Hepatic stellate cell (primary cell): Measurements from ENCODE around the gene SPAM1.
A peak's percentile ranks its signal among the peaks of the same experiment; 100 is the strongest.
"Not testable (repeated sequence)": the region's sequence is repeated elsewhere in the genome, so short reads cannot be mapped to it uniquely, and the experiment has no call there.

Experiments used
- DNase-seq: peaks from one replicate; pipeline ENCODE4 v3.0.0; 2011; ENCODE audit warnings: low spot score

SPAM1 gene, protein sequence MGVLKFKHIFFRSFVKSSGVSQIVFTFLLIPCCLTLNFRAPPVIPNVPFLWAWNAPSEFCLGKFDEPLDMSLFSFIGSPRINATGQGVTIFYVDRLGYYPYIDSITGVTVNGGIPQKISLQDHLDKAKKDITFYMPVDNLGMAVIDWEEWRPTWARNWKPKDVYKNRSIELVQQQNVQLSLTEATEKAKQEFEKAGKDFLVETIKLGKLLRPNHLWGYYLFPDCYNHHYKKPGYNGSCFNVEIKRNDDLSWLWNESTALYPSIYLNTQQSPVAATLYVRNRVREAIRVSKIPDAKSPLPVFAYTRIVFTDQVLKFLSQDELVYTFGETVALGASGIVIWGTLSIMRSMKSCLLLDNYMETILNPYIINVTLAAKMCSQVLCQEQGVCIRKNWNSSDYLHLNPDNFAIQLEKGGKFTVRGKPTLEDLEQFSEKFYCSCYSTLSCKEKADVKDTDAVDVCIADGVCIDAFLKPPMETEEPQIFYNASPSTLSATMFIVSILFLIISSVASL

GRCh38 chr7:123924941-123925340, at the start of gene SPAM1:
SPAM1 (plus strand) TSS chr7:123925241; CDS start chr7:123953571, 28,330 bp downstream.
- DNase-seq = no peak

- DNase-seq = no peak
Measured at GRCh38 chr7:123876557-123877256, 48.3 kb upstream of the SPAM1 start.

GRCh38 chr7:123879628-123880027, 45.4 kb upstream of the SPAM1 start:
- DNase-seq = no peak

DNA sequence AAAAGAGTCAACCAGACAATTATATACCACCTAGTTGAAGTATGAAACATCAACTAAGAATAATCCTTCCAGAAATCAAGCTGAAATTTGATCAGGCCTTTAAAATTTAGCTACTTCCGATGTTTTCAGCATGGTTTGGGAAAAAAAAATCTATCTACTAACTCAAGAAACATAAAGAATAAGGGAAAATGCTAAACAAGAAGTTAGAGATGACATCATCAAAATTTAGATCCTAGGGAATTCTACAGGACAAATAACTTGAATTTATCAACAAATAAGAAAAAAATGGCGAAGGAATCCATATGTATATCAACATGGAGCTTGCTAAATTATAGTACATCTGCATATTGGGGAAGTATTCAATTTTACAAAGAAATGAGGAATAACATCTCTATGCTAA, 43.7 kb upstream of the SPAM1 start:
- DNase-seq = no peak

DNA sequence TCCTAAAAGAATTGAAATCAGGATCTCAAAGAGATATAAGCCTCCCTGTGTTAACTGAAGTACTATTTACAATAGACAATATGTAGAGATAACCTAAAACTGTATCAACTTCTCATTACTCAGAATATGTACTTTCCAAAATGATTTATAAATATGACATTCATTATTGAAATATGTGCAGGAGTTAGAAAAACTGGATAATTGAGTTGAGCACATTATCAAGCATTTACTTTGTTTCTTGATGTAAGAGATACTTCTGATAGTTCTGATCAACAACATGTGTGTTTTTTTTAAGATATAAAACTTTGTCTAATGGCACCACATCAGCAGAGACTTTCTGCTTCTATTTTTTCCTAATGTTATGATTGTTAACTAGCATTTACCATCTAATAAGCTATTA, 41.9 kb upstream of the SPAM1 start:
- no peak for DNase-seq

DNA sequence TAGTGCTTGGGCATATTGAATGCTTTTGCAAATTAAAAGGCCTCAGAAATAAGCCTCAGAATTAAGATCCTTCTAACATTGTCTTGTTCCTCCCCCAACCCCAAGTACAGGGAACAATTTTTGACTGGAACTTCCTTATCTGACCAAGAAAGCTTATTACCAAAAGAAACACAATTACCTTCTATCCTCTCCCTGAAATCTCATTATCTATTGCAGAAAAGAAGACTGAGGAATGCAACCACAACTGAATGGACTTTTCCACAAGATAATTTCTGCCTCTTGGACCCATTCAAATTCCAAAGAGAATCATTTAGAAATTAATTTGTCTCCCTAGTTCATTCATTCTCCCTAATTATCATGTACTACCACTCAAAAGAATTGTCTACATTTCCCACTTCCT, 36.8 kb upstream of the SPAM1 start:
- no peak for DNase-seq

GRCh38 chr7:123894753-123895152, 30.3 kb upstream of the SPAM1 start:
- DNase-seq = not testable (repeated sequence)

- DNase-seq = no peak
Measured at GRCh38 chr7:123901101-123901500, 23.9 kb upstream of the SPAM1 start.

DNA sequence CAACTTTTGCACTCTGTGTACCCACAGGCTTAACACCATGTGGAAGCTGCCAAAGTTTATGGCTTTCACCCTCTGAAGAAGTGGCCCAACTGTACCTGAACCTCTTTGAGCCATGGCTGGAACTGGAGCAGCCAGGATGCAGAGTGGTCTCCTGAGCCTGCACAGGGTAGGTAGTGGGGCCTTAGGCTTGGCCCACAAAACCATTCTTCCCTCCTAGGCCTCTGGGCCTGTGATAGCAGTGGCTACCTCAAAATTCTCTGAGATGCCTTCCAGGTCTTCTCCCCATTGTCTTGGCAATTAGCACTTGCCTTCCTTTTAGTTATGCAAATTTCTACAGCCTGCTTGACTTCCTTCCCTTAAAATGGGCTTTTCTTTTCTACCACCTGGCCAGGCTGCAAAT, 19.3 kb upstream of the SPAM1 start:
- no peak for DNase-seq

GRCh38 chr7:123916240-123916724, 8.8 kb upstream of the SPAM1 start:
- peak; percentile 11 for DNase-seq

DNA sequence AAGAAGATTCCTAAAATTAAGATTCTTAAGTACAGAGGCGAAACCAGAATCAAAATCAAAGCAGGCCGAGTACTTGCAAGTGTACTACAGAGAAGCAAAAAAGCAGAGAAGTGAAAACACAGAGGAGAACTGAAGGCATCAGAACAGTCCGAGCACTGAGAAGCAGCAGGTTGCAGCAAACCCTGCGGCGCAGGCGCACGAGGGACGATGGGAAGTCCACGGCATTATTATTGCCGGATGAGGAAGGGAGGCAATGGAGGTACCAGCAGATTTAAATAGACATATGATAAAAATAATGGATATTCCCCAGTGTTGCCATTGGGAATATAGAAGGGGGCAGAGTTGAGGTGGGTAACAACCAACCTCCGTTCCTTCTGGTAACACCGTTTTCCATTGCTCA, 7.2 kb upstream of the SPAM1 start:
- no peak for DNase-seq

DNA sequence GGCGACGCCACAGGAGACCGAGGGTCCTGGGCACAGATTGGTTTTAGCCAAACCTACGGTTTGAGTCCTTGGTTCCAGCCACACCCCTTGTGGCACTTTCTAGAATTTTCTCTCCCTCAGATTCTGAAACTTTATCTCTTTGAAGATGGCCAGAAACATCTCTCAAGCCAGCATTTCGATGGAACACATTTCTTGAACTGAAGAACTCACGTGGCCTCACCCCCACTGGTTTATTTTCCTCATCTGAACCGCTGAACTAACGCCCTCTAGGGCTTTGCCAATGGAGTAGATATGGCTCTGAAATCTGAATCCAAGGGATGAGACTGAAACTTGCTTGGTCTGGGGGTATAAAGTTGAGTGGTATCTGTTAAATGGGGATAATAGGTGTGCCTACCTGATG, 6.7 kb upstream of the SPAM1 start:
- DNase-seq = no peak

- DNase-seq = no peak
Measured at GRCh38 chr7:123923599-123923998, 1.4 kb upstream of the SPAM1 start.

GRCh38 chr7:123929107-123929506, 4.1 kb downstream of the SPAM1 start:
- DNase-seq = no peak

- no peak for DNase-seq
Measured at GRCh38 chr7:123929655-123930054, 4.6 kb downstream of the SPAM1 start.

DNA sequence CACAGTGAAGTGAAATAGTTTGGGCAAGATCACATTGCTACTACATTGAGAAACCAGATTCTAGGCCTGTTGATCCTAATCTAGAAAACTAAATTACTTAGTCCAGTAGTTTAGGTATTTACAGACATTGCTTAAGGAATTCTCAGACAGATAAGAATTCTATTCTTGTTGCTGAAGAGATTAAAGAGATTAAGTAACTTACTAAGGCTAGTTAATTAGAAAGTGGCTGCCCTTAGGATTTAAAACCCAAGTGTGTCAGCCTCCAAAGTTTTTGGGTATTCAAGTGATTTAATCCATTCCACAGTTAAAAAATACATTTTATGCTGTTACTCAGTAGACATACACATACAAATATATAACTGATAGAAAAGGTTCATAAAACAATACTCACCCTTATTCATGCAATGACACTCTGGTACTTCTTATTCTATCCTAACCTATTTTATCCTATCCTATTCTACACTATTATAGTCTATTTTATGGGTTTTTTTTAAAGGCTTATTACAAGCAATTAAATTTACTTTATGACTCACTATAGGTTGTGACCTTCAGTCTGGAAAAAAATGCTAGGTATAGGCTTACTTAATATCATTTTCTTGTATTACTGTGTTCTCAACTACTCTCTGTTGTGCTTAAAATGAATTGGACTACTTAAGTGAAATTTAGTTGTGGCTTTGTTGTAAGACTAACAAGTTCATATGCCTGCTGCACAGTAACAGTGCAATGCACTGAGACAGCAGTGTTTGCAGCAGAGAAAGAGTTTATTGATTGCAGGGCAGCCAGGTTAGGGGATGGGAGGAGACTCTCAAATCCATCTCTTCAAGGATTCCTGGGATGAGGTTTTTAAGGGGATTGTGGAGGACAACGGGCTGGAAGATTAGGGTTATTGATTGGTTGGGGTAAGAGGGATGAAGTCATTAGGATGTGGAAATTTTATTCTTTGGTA, 10.7 kb downstream of the SPAM1 start:
- no peak for DNase-seq

GRCh38 chr7:123936388-123936787, 11.3 kb downstream of the SPAM1 start:
- DNase-seq = no peak

- no peak for DNase-seq
Measured at GRCh38 chr7:123939784-123940183, 14.7 kb downstream of the SPAM1 start.

DNA sequence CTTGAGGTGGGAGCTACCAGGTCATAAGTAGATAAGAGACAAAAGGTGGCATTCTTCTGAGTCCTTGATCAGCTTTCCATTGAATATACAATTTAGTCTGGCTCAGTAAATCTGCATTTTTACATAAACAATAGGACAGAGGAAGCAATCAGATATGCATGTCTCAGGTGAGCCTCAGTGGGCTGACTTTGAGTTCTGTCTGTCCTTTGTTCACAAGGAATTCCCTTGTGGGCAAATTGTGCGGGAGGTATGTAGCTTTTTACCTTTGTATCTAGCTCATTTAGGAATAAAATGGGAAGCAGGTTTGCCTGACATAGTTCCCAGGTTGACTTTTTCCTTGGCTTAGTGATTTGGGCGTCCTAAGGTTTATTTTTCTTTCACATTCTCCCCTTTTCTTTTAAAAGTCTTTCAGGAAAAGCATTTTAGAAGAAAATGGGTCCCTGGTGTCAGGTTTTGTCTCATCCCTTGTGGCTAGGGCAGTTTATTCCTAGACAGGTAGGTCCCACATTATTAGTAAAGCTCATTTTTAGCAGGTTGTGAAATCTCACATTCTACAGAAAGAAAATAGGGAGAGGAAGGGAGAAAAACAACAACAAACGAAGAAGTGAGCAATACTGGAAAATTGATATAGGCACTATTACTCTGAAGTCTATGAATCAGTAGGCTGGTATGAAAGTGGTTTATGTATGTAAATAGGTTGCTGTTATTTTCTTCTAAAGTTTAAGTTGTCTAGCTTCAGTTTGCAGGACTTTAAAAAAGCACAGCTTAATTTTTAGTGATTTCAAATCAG, 16.5 kb downstream of the SPAM1 start:
- no peak for DNase-seq

- DNase-seq = no peak
Measured at GRCh38 chr7:123944395-123944794, 19.4 kb downstream of the SPAM1 start.

- DNase-seq = no peak
Measured at GRCh38 chr7:123945938-123946337, 20.9 kb downstream of the SPAM1 start.
